HG02610 (cell line): ENCODE data around the gene SORCS2.

Source experiments
- ATAC-seq: cut with Tn5 transposase; IDR thresholded peaks from one replicate; pipeline ENCODE4 v1.9.1; 2021; ENCODE audit warnings: mild to moderate bottlenecking, moderate library complexity; ENCODE audit not compliant: unreplicated experiment

The SORCS2 gene

DNA sequence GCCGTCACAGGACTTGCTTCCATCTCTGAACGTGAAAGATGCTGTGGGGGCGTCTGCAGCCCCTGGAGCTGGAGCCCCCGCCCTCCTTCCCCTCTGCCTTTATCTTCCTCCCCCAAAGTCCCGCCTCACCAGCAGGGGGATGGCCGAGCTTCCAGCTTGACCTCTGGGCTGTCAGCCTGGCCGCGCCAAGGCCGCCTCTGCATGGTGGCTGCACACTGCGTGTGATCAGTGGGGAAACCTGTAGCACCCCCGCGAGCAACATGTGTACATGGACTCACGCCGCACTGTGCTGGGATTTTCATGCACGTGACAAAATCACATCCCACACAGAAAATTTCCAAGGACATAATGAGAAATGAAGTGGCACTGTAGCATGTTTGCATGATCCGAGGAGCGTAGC, 268.9 kb downstream of the SORCS2 start:
- ATAC-seq, result no peak

DNA sequence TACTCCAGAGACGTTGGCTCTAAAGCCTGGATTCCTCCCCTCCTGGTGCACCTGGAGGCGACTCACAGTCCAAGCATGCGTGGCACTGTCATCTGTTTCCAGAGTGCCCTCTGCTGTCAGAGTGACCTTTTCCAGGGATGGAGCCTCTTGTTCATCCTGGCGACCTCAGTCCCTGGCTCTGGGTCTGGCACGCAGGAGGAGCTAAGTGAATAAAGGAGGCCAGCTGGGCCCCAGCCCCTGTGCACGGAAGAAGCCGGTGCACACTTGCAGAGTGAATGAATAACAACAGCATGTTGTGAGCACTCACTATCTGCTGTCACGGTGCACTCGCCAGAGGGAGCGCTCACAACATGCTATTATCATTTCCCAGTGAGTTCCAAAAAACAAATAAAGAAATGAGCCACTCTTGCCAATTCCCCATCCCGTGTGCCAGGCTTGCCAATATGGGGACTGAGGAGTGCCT, 270.2 kb downstream of the SORCS2 start:
- ATAC-seq, result no peak

DNA sequence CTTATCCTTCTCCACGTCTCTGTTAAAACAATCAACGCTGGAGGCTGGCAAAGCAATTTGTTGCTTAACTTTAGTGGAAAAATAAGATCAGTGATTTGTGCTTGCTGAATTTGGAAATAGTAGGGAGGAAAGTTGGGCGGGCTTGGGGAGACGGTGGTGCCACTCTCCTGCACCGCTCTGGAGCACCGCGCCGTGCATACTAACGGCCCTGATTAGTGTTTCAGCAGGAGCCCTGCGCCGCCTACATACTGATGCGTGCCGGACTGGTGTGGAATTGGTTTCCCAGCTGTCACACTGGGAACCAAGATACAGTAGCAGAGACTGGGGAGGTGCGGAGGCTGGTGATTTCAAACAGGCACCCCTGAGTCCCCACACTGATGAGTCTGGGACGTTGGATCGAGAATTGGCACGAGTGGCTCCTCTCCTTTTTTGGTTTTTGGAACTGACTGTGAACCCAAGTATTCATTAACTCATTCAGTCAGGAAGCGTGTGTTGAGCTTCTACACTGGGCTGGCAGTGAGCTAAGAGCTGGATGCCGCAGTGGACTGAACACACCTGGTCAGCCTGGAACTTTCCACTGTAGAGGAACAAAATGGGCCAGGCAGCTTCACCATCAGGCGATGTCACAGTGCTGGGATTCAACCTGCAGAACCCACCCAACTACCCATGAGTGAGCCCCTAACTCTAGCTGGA, 271.4 kb downstream of the SORCS2 start:
- ATAC-seq, result no peak

DNA sequence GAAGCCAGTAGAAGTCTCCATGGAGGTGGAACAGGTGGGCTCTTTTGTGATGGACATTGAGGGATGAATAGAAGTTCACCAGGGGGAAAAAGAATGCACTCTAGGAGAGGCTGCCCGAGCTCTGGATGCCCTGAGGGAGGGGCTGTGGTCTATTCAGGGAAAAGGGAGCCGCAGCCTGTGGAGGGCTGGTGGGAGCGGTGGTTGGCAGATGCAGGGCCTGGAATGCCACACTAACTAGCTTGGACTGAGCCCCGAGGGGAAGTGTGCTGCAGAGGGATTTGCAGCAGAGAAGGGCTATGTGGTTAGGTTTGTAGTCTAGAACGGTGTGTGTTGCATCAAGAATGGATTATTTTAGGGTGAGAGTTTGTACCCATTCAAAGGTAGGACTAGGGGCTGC, 271.9 kb downstream of the SORCS2 start:
- no peak for ATAC-seq

DNA sequence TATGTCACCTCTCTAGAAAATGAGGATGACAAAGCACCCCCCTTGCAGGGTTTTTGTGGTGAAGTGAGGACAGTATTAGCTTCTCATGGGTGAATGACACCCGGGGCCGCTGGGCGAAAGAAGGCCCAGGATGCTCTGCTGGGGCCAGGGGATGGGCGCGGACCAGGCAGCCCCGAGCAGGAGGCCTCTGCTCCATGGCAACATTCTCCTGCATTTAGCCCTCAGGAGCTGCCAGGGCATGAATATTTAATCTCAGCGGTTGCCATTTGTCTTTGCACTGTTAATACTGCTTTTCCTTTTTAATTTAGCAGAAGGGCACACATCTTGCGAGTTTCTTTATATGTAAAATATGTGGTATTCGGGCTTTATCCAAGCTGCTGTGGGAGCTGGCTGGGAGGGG, 272.7 kb downstream of the SORCS2 start:
- no peak for ATAC-seq

DNA sequence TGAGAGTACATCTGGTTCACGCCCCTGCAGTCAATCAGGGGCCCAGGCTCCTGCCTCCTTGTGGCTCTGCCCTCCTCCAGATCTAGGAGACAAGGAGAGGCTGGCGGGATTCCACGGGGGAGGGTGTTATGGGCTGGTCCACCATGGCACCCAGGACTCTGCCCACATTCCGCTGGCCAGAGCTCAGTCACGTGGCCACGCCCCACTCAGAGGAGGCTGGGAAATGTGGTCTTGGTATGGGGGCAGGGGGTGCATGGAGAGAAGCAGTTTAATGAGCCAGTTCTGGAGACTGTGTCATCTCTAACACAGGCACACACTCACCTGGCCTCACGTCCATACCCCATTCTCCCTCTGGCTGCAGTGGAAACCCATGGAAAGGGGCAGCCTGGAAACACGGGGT, 273.9 kb downstream of the SORCS2 start:
- no peak for ATAC-seq

DNA sequence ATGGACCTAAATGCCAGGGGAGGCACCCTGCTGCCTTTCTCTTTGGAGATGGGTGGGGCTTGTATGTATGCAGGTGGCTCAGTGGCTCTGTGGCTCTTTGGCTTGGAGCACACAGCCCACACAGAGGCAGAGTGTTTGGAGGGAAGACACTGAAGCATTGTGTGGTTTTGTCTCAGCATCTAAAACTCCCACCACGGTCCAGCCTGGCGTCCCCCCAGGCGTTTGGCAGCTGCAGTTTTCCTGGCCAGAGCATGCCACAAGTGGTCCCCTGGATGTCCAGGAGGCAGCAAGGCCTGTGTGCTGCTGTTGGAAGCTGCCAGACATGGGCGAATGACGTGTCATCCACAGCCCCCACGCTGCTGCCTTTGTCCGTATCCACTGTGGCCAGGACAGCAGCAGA, 274.6 kb downstream of the SORCS2 start:
- no peak for ATAC-seq

DNA sequence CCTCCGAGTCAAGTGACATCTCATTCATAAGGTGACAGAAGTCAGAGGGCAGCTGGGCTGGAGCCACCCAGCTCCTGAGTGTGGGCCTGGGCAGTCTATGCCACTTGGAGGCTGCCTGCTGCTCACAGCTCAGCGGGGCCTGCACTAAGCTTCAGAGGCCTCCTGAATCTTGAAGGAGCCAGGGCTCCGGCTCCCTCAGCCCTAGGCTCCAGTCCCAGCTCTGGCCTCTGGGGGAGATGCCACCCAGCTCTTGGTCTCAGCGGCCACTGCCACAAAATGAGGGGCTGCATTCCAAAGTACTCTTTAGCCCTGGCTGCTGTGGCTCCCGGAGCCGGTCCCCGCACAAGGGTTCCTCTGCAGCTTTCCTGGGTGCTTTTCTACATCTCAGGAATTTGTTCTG, 275.1 kb downstream of the SORCS2 start:
- ATAC-seq, result no peak

DNA sequence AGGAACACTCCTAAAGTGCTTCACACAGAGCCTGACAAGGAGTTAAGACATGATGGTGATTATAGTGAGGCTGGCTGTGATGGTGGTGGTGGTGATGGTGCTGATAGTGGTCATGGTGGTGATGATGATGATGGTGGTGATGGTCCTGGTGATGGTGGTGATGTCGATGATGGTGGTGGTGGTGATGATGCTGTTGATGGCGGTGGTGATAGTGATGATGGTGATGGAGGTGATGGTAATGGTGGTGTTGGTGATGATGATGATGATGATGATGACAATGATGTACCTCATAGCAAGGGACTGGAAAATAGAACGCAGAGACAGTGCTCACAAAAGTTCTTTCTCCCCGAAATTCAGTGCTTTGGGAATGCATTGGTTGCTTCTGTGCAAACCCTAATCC, 276.7 kb downstream of the SORCS2 start:
- no peak for ATAC-seq

DNA sequence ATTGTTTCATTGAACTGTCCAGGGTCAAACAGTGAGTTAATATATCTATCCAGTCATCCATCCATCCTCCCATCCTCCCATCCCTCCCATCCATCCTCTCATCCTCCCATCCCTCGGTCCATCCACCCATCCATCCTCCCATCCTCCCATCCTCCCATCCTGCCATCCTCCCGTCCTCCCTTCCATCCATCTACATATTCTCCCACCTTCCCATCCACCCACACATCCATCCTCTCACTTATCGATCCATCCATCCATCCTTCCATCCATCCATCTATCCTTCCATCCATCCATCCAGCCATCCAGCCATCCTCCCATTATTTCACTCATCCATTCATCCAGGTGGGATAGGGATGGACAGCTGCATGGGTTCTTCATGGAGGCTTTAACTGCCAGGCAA, 277.8 kb downstream of the SORCS2 start:
- ATAC-seq, result no peak

DNA sequence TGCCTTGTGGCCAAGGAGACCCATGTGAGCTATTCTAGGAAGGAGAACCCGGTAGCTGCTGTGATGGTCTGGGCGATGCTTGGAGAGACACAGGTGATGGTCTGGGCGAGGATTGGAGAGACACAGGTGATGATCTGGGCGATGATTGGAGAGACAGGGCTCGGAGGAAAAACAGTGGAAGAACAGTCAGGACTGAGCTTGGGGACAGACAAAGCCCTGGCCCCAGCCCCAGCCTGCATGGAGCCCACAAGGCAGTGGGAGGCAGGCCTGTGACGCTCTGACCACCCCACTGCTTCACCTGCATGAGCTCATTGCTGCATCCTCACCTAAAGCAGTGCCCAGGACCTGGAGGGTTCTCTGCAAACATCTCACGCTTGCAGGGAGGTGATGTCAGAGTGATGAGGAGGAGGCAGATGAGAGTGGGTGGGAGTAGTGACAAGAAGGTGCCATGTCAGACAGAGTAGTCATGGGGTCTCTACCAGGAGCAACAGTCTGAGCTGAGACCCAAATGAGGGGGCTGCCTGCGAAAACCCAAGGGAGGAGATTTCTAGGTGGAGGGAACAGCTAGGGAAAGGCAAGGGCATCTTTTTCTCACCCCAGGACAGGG, 278.3 kb downstream of the SORCS2 start:
- no peak for ATAC-seq

DNA sequence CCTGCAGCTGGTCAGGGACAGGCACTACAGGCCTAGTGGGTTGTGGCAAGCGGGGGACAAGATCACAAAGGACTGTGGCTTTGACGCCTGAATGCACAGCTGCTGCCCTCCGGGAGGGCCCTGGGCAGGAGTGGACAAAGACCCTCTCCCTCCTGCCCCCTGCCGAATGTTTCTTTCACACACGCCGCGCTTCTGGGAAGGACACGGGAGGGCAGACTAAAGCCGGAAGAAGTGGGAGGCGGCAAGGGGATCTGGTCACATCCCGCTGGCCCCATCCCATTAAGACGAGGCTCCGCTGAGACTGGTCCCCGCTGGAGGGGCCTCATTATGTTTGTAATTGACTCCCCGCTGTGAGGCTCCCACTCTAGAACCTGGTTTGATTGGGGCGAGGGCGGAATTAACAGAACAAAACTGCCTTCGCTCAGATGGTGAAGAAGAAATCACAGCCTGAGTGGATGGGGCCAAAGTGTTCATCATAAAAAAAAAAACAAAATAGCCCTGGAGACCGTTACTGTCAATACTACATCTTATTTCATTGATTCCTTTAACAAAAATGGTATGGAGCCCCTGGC, 280.2 kb downstream of the SORCS2 start:
- no peak for ATAC-seq

DNA sequence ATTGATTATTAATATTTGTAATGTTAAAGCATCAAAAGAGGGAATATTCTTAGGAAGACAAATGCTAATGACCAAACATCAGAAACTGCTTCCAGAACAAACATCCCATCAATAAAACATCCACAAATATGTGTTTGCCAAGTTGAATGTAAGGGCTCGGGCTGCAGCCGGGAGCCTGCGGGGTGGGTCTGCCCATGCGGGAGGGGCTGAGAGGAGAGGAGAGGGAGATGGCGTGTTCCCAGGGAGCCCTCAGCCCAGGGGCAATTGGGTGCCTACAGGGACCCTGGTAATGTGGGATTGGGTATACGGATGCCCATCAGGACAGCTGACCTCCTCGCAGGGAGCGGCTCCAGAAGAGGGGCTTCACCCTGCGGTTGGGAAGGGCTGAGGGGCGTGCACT, 280.7 kb downstream of the SORCS2 start:
- ATAC-seq, result no peak

DNA sequence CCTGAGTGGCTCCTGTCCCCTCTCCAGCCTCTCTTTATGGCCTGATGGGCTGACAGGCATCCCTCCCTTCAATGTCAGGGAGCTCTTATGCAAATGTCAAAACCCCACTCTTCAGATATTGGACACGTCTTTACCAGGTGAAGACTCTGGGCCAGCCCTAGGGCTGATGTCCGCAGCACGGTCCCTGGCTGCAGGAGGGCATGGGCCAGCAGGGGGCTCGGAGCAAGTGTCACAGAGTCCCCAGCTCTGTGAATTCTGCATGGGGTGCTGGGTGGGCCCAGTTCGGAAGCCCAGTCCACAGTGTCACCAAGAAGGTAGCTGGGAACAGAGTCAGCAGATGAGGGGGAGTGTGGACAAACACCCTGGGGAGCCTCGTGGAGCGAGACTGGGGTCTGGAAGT, 282.0 kb downstream of the SORCS2 start:
- ATAC-seq, result no peak

DNA sequence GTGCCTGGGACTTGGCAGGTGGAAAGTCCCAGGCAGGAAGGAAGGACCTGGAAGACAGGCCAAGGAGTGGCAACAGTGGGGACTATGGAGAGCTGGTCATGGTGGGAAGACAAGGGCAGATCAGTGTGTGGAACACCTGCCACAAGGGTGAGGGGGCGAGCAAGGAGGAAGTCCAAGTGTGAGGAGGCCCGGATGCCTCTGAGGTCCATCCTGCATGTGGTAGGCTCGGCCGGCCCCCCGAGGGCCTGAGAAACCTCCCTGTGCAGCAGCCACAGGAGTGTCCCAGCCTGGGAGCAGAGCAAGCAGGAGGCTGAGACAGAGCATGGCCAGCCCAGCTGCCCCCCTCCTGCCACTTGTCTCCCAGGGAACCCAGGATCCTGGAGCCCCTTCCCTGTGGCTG, 282.9 kb downstream of the SORCS2 start:
- ATAC-seq, result no peak

DNA sequence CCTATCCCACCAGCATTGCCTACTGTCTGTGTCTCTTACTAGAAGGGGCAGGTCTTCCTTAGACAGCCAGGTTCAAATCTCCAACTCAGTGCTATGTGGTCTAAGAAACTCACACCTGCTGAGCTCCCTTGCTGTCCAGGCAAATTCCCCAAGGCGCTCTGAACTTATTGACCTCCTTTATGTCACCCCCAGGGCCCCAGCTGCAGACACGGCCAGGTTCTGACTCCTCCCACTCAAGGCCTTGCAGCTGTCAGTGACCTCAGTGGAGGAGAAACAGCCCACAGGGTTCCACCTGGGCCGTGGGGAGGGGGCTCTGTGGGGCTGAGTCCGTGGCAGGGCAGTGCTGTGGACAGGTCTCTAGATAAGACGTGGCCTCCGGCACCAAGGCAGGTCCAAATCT, 284.5 kb downstream of the SORCS2 start:
- ATAC-seq, result no peak

DNA sequence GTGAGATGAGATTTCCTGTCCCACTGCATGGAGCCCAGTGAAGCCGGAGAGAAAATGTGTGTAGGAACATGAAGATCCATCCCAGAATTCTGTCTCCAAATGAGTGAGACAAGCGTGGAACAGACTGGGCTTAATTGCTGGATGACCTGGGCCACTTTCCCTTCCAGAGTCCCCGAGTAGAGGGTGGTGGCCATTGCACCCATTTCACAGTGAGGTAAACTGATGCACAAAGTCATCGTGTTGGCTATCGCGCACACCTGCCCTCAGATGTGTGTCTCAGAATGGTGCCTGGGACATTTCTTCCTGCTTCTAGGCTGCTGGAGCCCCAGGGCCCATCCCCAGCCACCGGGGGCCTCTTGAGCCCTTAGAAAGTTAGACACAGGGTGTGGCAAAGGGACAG, 285.4 kb downstream of the SORCS2 start:
- no peak for ATAC-seq

DNA sequence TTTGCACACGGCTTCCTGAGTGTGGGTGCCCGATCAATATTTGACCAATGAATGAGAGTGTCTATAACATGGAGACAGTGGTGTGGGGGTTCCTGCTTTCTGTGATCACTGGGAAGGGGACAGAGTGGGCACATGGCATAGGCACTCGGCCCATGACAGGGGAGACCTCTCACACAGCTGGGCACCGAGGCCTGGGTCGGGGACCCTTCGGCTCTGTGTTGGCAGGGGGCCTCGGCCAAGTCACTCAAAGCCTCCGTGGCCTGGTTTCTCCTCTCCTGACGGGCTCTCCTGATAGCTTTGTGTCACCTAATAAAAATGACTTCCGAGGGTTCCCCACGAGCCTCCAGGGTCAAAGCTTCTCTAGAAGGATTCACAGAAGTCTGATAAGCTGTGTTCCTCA, 286.3 kb downstream of the SORCS2 start:
- ATAC-seq, result no peak

DNA sequence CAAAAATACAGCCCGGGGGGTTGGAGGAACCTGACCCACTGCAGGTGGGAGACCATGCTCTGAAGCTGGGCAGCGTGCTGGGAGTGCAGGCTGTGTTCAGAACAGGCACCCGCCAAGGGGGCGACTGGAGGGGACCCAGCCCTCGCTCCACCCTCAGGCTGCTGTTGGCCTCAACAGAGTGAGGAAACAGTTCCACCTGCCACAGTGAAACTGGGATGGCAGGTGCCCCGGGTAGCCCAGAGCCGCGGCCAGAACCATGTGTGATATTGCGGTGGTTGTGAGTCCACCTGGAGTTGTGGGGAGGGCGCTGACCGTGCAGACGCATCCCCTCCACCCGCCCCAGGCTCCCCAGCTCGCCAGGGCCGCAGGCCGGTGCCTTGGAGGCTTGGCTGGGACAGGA, 288.1 kb downstream of the SORCS2 start:
- no peak for ATAC-seq

DNA sequence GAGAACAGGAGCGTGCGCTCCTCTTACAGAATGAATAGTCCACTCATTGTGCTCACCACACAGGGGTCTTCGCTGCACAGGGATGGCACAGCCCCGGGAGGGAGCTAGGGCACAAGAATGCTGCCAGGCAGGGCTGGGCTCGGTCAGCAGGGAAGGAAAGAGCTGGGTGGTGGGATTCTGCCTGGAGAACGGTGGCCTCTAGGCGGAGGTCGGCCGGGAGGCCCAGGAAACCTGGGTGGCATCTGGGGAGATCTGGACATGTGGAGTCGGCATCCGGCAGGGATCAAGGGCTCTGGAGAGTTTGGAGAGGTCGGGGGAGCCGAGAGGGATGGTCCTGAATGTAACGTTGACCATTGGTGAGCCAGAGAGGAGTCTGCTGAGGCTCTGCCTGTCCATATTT, 288.9 kb downstream of the SORCS2 start:
- ATAC-seq, result no peak

DNA sequence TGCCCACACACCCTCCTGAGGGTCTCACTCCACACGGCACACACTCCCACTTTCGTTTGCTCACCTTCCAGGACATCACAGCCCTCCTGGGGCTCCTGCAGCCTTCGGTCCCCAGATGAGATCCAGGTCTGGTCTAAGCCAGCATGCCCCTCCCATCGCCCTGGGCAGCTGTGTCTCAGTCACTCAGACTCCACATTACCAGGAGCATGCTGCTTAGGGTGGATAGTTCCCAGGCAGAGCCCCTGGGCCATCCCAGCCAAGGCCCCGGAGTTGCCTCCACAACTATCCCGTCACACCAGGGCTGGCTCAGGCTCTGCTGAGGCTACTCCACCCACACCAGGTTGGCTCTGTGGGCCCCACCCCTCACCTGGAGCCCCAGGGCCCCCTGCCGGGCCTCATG, 292.8 kb downstream of the SORCS2 start:
- no peak for ATAC-seq

DNA sequence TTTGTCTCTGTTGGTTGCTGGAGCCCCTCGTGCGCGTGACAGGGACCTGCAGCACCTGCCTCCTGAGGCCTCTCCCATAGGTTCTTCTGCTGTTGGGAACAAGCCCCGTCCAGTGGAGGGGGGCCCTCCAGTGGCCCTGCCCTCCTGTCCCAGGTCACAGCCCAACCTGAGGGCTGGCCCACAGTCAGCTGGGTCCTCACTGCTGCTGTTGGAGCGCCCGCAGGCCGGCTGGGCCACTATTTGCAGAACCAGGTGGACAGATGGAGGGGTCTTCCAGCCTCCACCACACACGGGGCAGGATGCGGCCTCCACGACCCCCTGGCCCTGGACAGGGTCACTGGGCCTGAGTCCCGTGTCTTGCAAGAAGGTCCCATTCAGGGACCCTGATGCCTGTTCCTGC, 293.8 kb downstream of the SORCS2 start:
- ATAC-seq, result no peak

DNA sequence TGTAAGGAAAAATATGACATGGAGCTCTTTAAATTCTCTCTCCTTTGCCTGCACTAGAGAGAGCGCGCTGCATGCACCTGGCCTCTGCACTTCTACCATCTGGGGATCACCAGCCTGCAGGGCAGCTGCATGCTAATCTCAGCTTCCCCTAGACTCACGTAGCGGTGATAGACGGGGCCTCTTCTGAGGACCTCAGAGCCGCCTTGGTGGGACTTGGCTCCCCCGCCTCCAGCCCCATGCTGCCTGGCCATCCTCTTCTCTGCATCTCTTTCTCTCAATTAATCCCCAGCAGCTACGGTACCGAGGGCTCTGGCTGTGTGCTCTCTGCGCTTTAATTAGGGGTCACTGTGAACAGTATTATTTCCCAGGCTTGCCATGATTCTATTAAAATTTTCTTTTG, 295.2 kb downstream of the SORCS2 start:
- ATAC-seq, result no peak
